Parathyroid adenoma (tissue), 2 donors: ENCODE data around the gene MORC2.

Source experiments
- H2AFZ ChIP-seq: fragments of 300-600 bp; sonication (generic); one replicate; pipeline ENCODE4 v1.7.0; 2017; ENCODE audit warnings: antibody characterized with exemption, mild to moderate bottlenecking
- H3K27ac ChIP-seq: fragments of 300-600 bp; sonication (generic); one replicate; pipeline ENCODE4 v1.7.0; 2017
- H3K27me3 ChIP-seq: fragments of 300-600 bp; sonication (generic); one replicate; pipeline ENCODE4 v1.7.0; 2017; ENCODE audit warnings: low read length; ENCODE audit not compliant: control insufficient read depth, insufficient read depth
- H3K36me3 ChIP-seq: fragments of 300-600 bp; sonication (generic); one replicate; pipeline ENCODE4 v1.7.0; 2017; ENCODE audit warnings: low read length; ENCODE audit not compliant: control insufficient read depth, insufficient read depth
- H3K4me1 ChIP-seq: fragments of 300-600 bp; sonication (generic); one replicate; pipeline ENCODE4 v1.7.0; 2017; ENCODE audit warnings: control low read depth
- H3K4me2 ChIP-seq: fragments of 300-600 bp; sonication (generic); one replicate; pipeline ENCODE4 v1.7.0; 2017; ENCODE audit warnings: low read length
- H3K4me3 ChIP-seq: fragments of 300-600 bp; sonication (generic); one replicate; pipeline ENCODE4 v1.7.0; 2017; ENCODE audit warnings: low read depth, low read length
- H3K79me2 ChIP-seq: fragments of 300-600 bp; sonication (generic); one replicate; pipeline ENCODE4 v1.7.0; 2017; ENCODE audit warnings: control low read depth
- H3K9ac ChIP-seq: fragments of 300-600 bp; sonication (generic); one replicate; pipeline ENCODE4 v1.7.0; 2017; ENCODE audit warnings: mild to moderate bottlenecking
- H3K9me3 ChIP-seq: fragments of 300-600 bp; sonication (generic); one replicate; pipeline ENCODE4 v1.7.0; 2017; ENCODE audit warnings: low read length; ENCODE audit not compliant: control insufficient read depth
- TF ChIP-seq, protein P1 (sequence below): fragments of 300-600 bp; sonication (generic); IDR thresholded peaks from one replicate; pipeline ENCODE4 v1.7.0; 2017; ENCODE audit warnings: antibody characterized with exemption, mild to moderate bottlenecking
- donor health status: primary hyperparathyroidism.

The MORC2 gene

DNA sequence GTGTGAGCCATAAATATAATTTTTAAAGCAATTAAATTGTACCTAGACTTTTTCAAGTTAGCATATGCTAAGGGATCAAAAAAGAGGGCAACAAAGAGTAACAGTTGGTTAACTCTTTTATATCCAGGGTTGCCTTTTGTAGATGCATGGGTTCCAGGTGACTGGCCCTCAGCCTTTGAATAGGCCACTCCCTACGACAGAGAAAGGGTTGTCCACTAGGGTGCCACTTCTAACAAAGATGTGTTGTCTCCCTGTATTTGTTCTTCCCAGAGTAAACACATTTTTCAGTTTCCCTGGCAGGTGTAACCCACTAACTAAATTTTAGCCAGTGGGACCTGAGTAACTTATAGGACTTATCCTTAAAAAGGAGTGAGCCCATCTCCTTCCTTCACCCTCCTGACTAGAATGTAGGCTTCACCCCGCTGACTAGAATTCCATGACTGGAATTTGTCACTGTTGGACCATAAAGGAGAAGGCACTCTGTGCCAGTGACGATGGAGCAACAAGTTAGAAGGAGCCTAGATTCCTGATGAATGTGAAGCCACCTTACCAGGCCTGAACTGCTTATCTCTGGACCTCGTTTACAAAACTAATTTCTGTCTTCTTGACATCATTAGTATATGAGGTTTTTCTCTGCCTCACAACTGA lies 17.1 kb upstream of the MORC2 start:
- Histone ChIP-seq H3K79me2 (peaks cover 3% of the 10 kb centered on the region), H3K4me3 (no peak overlapping the region), H3K27ac (no peak overlapping the region), H3K9me3 (no peaks in the 10 kb centered on the region), H3K36me3 (no peaks in the 10 kb centered on the region), H3K4me2 (no peak overlapping the region), H2AFZ (no peak overlapping the region), H3K4me1 (no peaks in the 10 kb centered on the region), H3K27me3 (no peaks in the 10 kb centered on the region), H3K9ac (no peak overlapping the region)
- TF ChIP-seq, protein P1, sequence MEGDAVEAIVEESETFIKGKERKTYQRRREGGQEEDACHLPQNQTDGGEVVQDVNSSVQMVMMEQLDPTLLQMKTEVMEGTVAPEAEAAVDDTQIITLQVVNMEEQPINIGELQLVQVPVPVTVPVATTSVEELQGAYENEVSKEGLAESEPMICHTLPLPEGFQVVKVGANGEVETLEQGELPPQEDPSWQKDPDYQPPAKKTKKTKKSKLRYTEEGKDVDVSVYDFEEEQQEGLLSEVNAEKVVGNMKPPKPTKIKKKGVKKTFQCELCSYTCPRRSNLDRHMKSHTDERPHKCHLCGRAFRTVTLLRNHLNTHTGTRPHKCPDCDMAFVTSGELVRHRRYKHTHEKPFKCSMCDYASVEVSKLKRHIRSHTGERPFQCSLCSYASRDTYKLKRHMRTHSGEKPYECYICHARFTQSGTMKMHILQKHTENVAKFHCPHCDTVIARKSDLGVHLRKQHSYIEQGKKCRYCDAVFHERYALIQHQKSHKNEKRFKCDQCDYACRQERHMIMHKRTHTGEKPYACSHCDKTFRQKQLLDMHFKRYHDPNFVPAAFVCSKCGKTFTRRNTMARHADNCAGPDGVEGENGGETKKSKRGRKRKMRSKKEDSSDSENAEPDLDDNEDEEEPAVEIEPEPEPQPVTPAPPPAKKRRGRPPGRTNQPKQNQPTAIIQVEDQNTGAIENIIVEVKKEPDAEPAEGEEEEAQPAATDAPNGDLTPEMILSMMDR, result no peak

DNA sequence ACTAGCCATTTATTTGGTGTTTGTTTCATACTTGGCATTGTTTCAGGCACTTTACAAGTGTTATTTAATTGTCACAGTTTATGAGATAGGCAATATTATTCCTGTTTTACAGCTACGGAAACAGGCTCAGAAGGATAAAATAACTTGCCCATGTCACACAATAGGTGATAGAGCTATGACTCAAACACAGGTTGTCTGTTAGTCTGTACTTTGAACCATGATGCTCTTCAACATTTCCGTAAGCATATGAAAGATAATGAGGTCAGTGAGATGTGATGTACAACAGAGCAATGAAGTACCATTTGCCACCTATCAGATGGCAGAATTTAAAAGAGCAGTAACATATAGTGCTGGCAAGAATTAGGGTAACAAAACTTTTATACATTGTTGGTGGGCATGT lies 15.7 kb upstream of the MORC2 start:
- Histone ChIP-seq H3K9ac (no peak overlapping the region), H3K27ac (no peak overlapping the region), H3K27me3 (no peaks in the 10 kb centered on the region), H3K4me3 (no peak overlapping the region), H3K4me1 (no peaks in the 10 kb centered on the region), H3K4me2 (no peak overlapping the region), H3K9me3 (no peaks in the 10 kb centered on the region), H3K79me2 (peaks cover 3% of the 10 kb centered on the region), H2AFZ (no peak overlapping the region), H3K36me3 (no peaks in the 10 kb centered on the region)
- TF ChIP-seq, protein P1, result no peak

DNA sequence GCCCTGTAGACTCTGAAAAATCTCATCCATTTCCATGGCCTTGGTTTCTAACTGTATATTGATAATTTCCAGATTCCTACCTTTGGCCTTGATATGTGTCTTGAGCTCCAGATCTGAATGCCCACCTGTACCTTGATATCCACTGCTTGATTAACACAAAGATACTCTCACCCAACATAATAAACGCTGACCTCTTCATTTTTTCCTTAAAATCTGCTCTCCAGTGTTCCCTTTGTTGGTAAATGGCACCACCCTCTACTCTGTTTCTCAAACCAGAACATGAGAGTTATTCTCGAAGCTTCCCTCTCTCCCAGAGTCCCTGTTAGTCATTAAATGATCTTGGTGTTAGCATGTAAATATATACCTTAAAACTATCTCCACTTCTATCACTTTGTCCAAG lies 13.9 kb upstream of the MORC2 start:
- Histone ChIP-seq H3K9me3 (no peaks in the 10 kb centered on the region), H2AFZ (no peak overlapping the region)

GRCh38 chr22:30979932-30980331 lies 11.4 kb upstream of the MORC2 start:
- peaks cover 15% of the 10 kb centered on the region for H3K9me3 ChIP-seq
- no peak overlapping the region for H3K27ac ChIP-seq
- H2AFZ ChIP-seq, result no peak overlapping the region
- TF ChIP-seq, protein P1, result no peak
- no peaks in the 10 kb centered on the region for H3K27me3 ChIP-seq
- peaks cover 7% of the 10 kb centered on the region for H3K36me3 ChIP-seq
- peaks cover 17% of the 10 kb centered on the region for H3K79me2 ChIP-seq
- no peak overlapping the region for H3K9ac ChIP-seq
- H3K4me3 ChIP-seq, result no peak overlapping the region
- H3K4me2 ChIP-seq, result no peak overlapping the region
- H3K4me1 ChIP-seq, result no peaks in the 10 kb centered on the region

More for the DNA sequence above, 13.9 kb upstream of the MORC2 start:
- Histone ChIP-seq H3K27me3 (no peaks in the 10 kb centered on the region), H3K36me3 (no peaks in the 10 kb centered on the region), H3K27ac (no peak overlapping the region), H3K4me1 (no peaks in the 10 kb centered on the region), H3K9ac (no peak overlapping the region), H3K4me2 (no peak overlapping the region), H3K79me2 (peaks cover 9% of the 10 kb centered on the region), H3K4me3 (no peak overlapping the region)
- TF ChIP-seq, protein P1, result no peak
